ENCODE measurements around the gene NR6A1.

The NR6A1 gene

GRCh38 chr9:124498040-124498439 is 273.1 kb downstream of the NR6A1 start:
- DNase-seq = no peak

GRCh38 chr9:124497441-124497840 is 273.7 kb downstream of the NR6A1 start:
- DNase-seq = no peak

GRCh38 chr9:124496463-124496862 is 274.6 kb downstream of the NR6A1 start:
- no peak for DNase-seq

GRCh38 chr9:124496075-124496449 is 275.0 kb downstream of the NR6A1 start:
- DNase-seq = no peak

- no peak for DNase-seq
Measured at GRCh38 chr9:124495126-124496074, 275.7 kb downstream of the NR6A1 start.

- DNase-seq = no peak
Measured at GRCh38 chr9:124493794-124494479, 277.2 kb downstream of the NR6A1 start.

- DNase-seq = no peak
Measured at GRCh38 chr9:124493218-124493617, 277.9 kb downstream of the NR6A1 start.

GRCh38 chr9:124492818-124493217 is 278.3 kb downstream of the NR6A1 start:
- DNase-seq = no peak

- DNase-seq = no peak
Measured at GRCh38 chr9:124491049-124491975, 279.8 kb downstream of the NR6A1 start.

GRCh38 chr9:124490004-124490403 is 281.1 kb downstream of the NR6A1 start:
- DNase-seq = no peak

GRCh38 chr9:124489222-124489621 is 281.9 kb downstream of the NR6A1 start:
- DNase-seq = no peak

GRCh38 chr9:124488641-124489210 is 282.4 kb downstream of the NR6A1 start:
- DNase-seq = no peak

- no peak for DNase-seq
Measured at GRCh38 chr9:124487260-124488182, 283.6 kb downstream of the NR6A1 start.

- no peak for DNase-seq
Measured at GRCh38 chr9:124486778-124487259, 284.3 kb downstream of the NR6A1 start.

GRCh38 chr9:124485936-124486335 is 285.2 kb downstream of the NR6A1 start:
- no peak for DNase-seq

- no peak for DNase-seq
Measured at GRCh38 chr9:124485201-124485600, 285.9 kb downstream of the NR6A1 start.

GRCh38 chr9:124483481-124483880 is 287.6 kb downstream of the NR6A1 start:
- no peak for DNase-seq

GRCh38 chr9:124482431-124483031 is 288.6 kb downstream of the NR6A1 start:
- DNase-seq = no peak

GRCh38 chr9:124481115-124481514 is 290.0 kb downstream of the NR6A1 start:
- DNase-seq = no peak

GRCh38 chr9:124480621-124480981 is 290.5 kb downstream of the NR6A1 start:
- DNase-seq = no peak
